Esophagus muscularis mucosa (tissue), 4 donors: ENCODE results near the gene CRYBG2. TPM values are rescaled to one million over a fixed set of nuclear protein-coding genes. Genes with fewer than 3 reads are reported as not detected.
A peak's percentile ranks its signal among the peaks of the same experiment; 100 is the strongest.

ENCODE experiments used
- DNase-seq: peaks from one replicate; pipeline ENCODE4 v3.0.0-alpha.2; 2017; ENCODE audit errors: extremely low spot score
- H3K27ac ChIP-seq, 4 donors: fragments of 200-600 bp; sonication (generic); replicated peaks in 1 of 4; 1 replicate in 3 of 4; 2 replicates in 1 of 4; pipeline ENCODE4 v1.5.1; 2016 to 2019; ENCODE audit warnings: mild to moderate bottlenecking in 1 of 4
- H3K27me3 ChIP-seq, 4 donors: fragments of 200-600 bp; sonication (generic); one replicate each; pipeline versions ENCODE4 v1.5.1 to v1.6.0; 2016 to 2019
- H3K36me3 ChIP-seq, 4 donors: fragments of 200-600 bp; sonication (generic); one replicate each; pipeline ENCODE4 v1.5.1; 2016 to 2019
- H3K4me1 ChIP-seq, 4 donors: fragments of 200-600 bp; sonication (generic); one replicate each; pipeline ENCODE4 v1.5.1; 2016 to 2019
- H3K4me3 ChIP-seq, 4 donors: fragments of 200-600 bp; sonication (generic); 1 replicate in 2 of 4; 2 replicates in 2 of 4; pipeline ENCODE4 v1.5.1; 2016 to 2019; ENCODE audit warnings: mild to moderate bottlenecking in 4 of 4, moderate library complexity in 1 of 4
- H3K9me3 ChIP-seq, 4 donors: fragments of 200-600 bp; sonication (generic); 1 replicate in 3 of 4; 2 replicates in 1 of 4; pipeline ENCODE4 v1.5.1; 2016 to 2019
- CTCF ChIP-seq, 3 experiments: fragments of 200-600 bp in 2 of 3; fragments of 450-650 bp in 1 of 3; sonication (generic) in 2 of 3; IDR thresholded peaks; one replicate each; pipeline ENCODE4 v1.5.1; 2017 to 2019; ENCODE audit warnings: antibody characterized with exemption in 3 of 3, mild to moderate bottlenecking in 2 of 3, moderate library complexity in 1 of 3
- EP300 ChIP-seq: sonication (generic); formaldehyde crosslinking; IDR thresholded peaks from one replicate; pipeline ENCODE4 v1.6.1; 2017; ENCODE audit warnings: antibody characterized with exemption
- POLR2A ChIP-seq: fragments of 450-650 bp; IDR thresholded peaks from one replicate; pipeline ENCODE4 v1.6.1; 2017; ENCODE audit warnings: antibody characterized with exemption, moderate library complexity, mild to moderate bottlenecking, low read depth
- POLR2AphosphoS5 ChIP-seq, 2 donors: sonication (generic); formaldehyde crosslinking; IDR thresholded peaks; one replicate each; pipeline ENCODE4 v1.6.1; 2017; ENCODE audit warnings: antibody characterized with exemption in 2 of 2
- WGBS: methylation state at CpG from one replicate; pipeline ENCODE4 v1.1.5; 2018; 5-methylcytosine and 5-hydroxymethylcytosine counted together
- intact Hi-C: fragments of 100-400 bp; cut with DNase I; formaldehyde crosslinking; loops from one replicate; pipeline ENCODE4 v1.15.1; 2023
- total RNA-seq, 4 donors: library from RNA; depleted of rRNA; stranded (reverse); fragments of >200 nt; gene quantifications; one replicate each; pipeline versions ENCODE4 v1.1.0 to v1.2.1, GENCODE V29; 2016

CRYBG2 gene
- total RNA-seq, 4 donors from 2014 or later, result 0.42 to 0.86 TPM; not detected in 2

GRCh38 chr1:26338670-26339069 is 15.3 kb downstream of the CRYBG2 start:
- H3K27ac ChIP-seq, result no peak overlapping the region
- no peak overlapping the region for H3K4me3 ChIP-seq
- intact Hi-C loops, result no loop called here
- DNase-seq, result no peak
- H3K4me1 ChIP-seq, result peaks cover 12 to 18% (median 14%) of the 10 kb centered on the region in 4 donors
- no peaks in the 10 kb centered on the region for H3K36me3 ChIP-seq
- TF ChIP-seq POLR2A (no peak), EP300 (no peak), POLR2AphosphoS5 (IDR thresholded peaks at IDR 0.05) (no peak), CTCF (IDR thresholded peaks at IDR 0.05) (no peak)
- H3K27me3 ChIP-seq, result peaks cover 0 to 49% (median 21%) of the 10 kb centered on the region in 4 donors
- 68% methylated on average over 1 of the region's 1 CpG for WGBS
- no peaks in the 10 kb centered on the region for H3K9me3 ChIP-seq

GRCh38 chr1:26337625-26338024 is 16.3 kb downstream of the CRYBG2 start:
- Histone ChIP-seq H3K9me3 (no peaks in the 10 kb centered on the region), H3K4me3 (no peak overlapping the region), H3K4me1 (peaks cover 12 to 18% (median 14%) of the 10 kb centered on the region in 4 donors), H3K27ac (no peak overlapping the region), H3K36me3 (no peaks in the 10 kb centered on the region), H3K27me3 (peaks cover 0 to 46% (median 25%) of the 10 kb centered on the region in 4 donors)
- TF ChIP-seq EP300, result no peak
- TF ChIP-seq CTCF (IDR thresholded peaks at IDR 0.05), result no peak
- no peak for DNase-seq
- WGBS, result 73% methylated on average over 3 of the region's 4 CpGs
- intact Hi-C loops, result no loop called here

- peaks cover 0 to 50% (median 25%) of the 10 kb centered on the region in 4 donors for H3K27me3 ChIP-seq
- no peak overlapping the region for H3K4me3 ChIP-seq
- DNase-seq, result no peak
- no peak overlapping the region for H3K27ac ChIP-seq
- H3K9me3 ChIP-seq, result no peaks in the 10 kb centered on the region
- intact Hi-C loops, result no loop called here
- peaks cover 12 to 18% (median 14%) of the 10 kb centered on the region in 4 donors for H3K4me1 ChIP-seq
- WGBS, result 86% methylated on average over 6 of the region's 7 CpGs
- no peaks in the 10 kb centered on the region for H3K36me3 ChIP-seq
- TF ChIP-seq CTCF (IDR thresholded peaks at IDR 0.05) (no peak), POLR2AphosphoS5 (IDR thresholded peaks at IDR 0.05) (no peak), POLR2A (no peak), EP300 (no peak)
These were observed 16.8 kb downstream of the CRYBG2 start for GRCh38 chr1:26337206-26337535.

- peaks cover 0 to 55% (median 25%) of the 10 kb centered on the region in 4 donors for H3K27me3 ChIP-seq
These were observed 17.3 kb downstream of the CRYBG2 start for GRCh38 chr1:26336477-26337205.

More at GRCh38 chr1:26336477-26337205, 17.3 kb downstream of the CRYBG2 start:
- WGBS, result 34% methylated on average over 6 of the region's 52 CpGs
- H3K27ac ChIP-seq, result no peak overlapping the region
- H3K4me3 ChIP-seq, result peak overlapping the region; percentile 48 to 62 (median 51)
- TF ChIP-seq EP300 (no peak), CTCF (IDR thresholded peaks at IDR 0.05) (no peak), POLR2A (no peak), POLR2AphosphoS5 (IDR thresholded peaks at IDR 0.05) (no peak)
- H3K36me3 ChIP-seq, result no peaks in the 10 kb centered on the region
- no peak for DNase-seq
- intact Hi-C loops, result no loop called here
- peaks cover 12 to 18% (median 14%) of the 10 kb centered on the region in 4 donors for H3K4me1 ChIP-seq
- H3K9me3 ChIP-seq, result no peaks in the 10 kb centered on the region
